Measurements from ENCODE around the gene CHST1.

Gene CHST1

DNA sequence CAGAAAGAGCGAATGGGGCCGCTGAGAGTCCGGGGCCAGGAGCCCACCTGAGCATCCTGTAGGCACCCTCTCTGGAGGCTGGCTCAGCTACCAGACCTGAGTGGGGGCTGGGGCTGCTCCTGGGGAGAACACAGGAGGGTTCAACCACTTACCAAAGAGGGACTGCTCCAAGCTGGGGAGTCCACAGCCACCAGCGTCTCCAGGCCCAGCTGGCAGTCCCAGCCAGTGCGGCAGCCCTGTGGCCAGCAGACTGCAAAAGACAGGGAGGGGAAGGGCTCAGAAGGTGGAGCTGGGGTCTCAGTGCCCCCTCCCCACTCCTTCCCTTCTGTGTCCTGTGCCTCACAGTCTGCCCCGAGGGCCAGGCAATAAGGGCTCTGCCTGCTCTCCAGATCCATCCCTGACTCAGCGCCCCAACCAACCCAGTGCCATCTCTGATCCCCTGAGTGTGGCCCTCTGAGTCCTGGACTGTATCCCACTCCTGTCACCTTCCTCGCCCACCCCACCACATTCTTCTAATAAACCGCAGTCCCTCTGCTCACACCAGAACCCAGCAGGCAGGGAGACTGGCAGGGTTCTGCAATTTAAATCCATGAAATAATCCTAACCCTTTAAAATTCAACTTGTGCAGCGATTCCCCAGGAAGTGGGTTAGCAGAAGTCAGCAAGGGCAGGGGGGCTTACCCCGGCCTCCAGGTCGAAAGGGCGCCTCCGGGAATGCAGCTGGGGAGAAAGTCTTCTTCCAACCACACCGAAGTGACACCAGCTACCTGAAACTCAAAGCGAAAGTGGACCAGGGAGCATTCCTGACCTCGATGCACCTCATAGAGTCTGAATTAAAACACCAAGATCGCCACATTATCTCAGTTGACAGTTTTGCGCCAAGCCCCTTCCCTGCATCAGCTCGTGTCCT, 13.3 kb downstream of the CHST1 start:
- H3K36me3 Mint-ChIP-seq (ENCODE audit: low read depth), result peaks cover 4% of the 10 kb centered on the region
- peaks cover 49% of the 10 kb centered on the region for H3K4me1 Mint-ChIP-seq
- TF ChIP-seq, protein P1, sequence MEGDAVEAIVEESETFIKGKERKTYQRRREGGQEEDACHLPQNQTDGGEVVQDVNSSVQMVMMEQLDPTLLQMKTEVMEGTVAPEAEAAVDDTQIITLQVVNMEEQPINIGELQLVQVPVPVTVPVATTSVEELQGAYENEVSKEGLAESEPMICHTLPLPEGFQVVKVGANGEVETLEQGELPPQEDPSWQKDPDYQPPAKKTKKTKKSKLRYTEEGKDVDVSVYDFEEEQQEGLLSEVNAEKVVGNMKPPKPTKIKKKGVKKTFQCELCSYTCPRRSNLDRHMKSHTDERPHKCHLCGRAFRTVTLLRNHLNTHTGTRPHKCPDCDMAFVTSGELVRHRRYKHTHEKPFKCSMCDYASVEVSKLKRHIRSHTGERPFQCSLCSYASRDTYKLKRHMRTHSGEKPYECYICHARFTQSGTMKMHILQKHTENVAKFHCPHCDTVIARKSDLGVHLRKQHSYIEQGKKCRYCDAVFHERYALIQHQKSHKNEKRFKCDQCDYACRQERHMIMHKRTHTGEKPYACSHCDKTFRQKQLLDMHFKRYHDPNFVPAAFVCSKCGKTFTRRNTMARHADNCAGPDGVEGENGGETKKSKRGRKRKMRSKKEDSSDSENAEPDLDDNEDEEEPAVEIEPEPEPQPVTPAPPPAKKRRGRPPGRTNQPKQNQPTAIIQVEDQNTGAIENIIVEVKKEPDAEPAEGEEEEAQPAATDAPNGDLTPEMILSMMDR (IDR thresholded peaks at IDR 0.05; ENCODE audit: unreplicated experiment in 3 of 3), result no peak
- H3K27me3 Mint-ChIP-seq (ENCODE audit: low read depth), result peaks cover 9% of the 10 kb centered on the region
- H3K9me3 Mint-ChIP-seq, result no peaks in the 10 kb centered on the region
- H3K27ac Mint-ChIP-seq, result peak overlapping the region in 1 of 3 experiments; percentile 27
- no peak overlapping the region for H3K4me3 Mint-ChIP-seq

- H3K4me1 Mint-ChIP-seq, result peaks cover 42% of the 10 kb centered on the region
- TF ChIP-seq, protein P1 (IDR thresholded peaks at IDR 0.05; ENCODE audit: unreplicated experiment in 3 of 3), result no peak
Measured at GRCh38 chr11:45651156-45651555, 14.3 kb downstream of the CHST1 start.

GRCh38 chr11:45650166-45651095, 15.0 kb downstream of the CHST1 start:
- Mint-ChIP-seq H3K36me3 (ENCODE audit: low read depth) (peaks cover 4% of the 10 kb centered on the region), H3K9me3 (no peaks in the 10 kb centered on the region), H3K4me3 (no peak overlapping the region), H3K4me1 (peaks cover 36% of the 10 kb centered on the region), H3K27ac (no peak overlapping the region), H3K27me3 (ENCODE audit: low read depth) (peaks cover 9% of the 10 kb centered on the region)
- TF ChIP-seq, protein P1 (IDR thresholded peaks at IDR 0.05; ENCODE audit: unreplicated experiment in 3 of 3), result no peak

More at GRCh38 chr11:45651156-45651555, 14.3 kb downstream of the CHST1 start:
- Mint-ChIP-seq H3K36me3 (ENCODE audit: low read depth) (peaks cover 4% of the 10 kb centered on the region), H3K27ac (no peak overlapping the region), H3K4me3 (peak overlapping the region in 1 of 3 experiments; percentile 19), H3K27me3 (ENCODE audit: low read depth) (peaks cover 9% of the 10 kb centered on the region), H3K9me3 (no peaks in the 10 kb centered on the region)

DNA sequence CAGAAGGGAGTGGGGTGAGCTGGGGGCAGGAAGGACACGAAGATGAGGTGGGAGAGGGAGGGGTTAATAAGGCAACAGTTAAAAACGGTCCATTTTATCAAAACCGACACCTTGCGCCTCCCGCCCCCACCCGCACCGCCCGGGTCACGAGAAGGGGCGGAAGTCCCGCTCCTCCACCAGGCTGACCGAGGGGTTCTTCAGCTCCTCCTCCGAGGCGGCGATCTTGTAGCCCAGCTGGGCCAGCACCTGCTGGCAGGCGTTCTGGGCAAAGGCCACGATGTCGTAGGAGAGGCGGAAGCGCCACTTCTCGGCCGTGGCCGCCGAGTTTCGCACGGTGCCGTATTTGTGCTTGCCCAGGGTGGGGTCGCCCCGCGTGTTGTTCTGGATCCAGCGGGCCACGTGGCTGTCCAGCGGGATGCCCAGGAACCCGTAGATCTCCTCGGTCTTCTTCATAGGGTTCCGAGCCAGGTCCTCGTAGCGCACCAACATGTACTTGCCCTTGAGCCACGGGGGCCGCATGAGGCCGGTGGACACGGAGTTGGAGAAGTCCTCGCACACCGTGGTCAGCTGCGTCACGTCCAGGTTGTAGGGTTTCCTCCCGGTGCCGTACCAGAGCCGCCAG, 15.8 kb downstream of the CHST1 start:
- Mint-ChIP-seq H3K4me3 (no peak overlapping the region), H3K4me1 (peaks cover 28% of the 10 kb centered on the region), H3K27me3 (ENCODE audit: low read depth) (peaks cover 9% of the 10 kb centered on the region), H3K36me3 (ENCODE audit: low read depth) (peaks cover 4% of the 10 kb centered on the region), H3K9me3 (no peaks in the 10 kb centered on the region), H3K27ac (no peak overlapping the region)
- TF ChIP-seq, protein P1 (IDR thresholded peaks at IDR 0.05; ENCODE audit: unreplicated experiment in 3 of 3), result no peak

DNA sequence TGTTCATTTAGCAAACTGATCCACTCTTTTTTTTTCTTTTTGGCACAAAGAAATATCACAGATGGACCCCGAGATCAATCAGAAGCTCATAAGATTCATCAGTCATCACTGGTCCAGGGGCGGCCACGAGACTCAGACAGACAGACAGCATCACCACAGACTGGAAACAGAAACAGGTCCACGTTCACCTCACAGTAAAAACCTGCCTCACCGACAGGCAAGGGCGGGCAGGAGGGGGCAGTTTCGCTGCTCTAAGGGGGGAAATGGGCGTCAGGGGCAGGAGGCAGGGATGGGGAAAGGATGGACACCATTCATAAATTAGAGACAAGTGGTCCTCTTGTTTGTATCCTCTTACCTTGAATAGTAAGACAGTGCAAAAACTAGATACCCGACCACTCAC, 16.5 kb downstream of the CHST1 start:
- H3K27ac Mint-ChIP-seq, result no peak overlapping the region
- peaks cover 21% of the 10 kb centered on the region for H3K4me1 Mint-ChIP-seq
- peaks cover 4% of the 10 kb centered on the region for H3K36me3 Mint-ChIP-seq (ENCODE audit: low read depth)
- TF ChIP-seq, protein P1 (IDR thresholded peaks at IDR 0.05; ENCODE audit: unreplicated experiment in 3 of 3), result no peak
- H3K27me3 Mint-ChIP-seq (ENCODE audit: low read depth), result peaks cover 7% of the 10 kb centered on the region
- H3K9me3 Mint-ChIP-seq, result no peaks in the 10 kb centered on the region
- no peak overlapping the region for H3K4me3 Mint-ChIP-seq

Measured in nephron (organoid).